HG03520 (cell line): Measurements from ENCODE around the gene HIP1.
A peak's percentile ranks its signal among the peaks of the same experiment; 100 is the strongest.
"Not testable (repeated sequence)": the region's sequence is repeated elsewhere in the genome, so short reads cannot be mapped to it uniquely, and the experiment has no call there.

Source experiments
- ATAC-seq: cut with Tn5 transposase; IDR thresholded peaks from one replicate; pipeline ENCODE4 v1.9.1; 2021; ENCODE audit warnings: mild to moderate bottlenecking, moderate library complexity; ENCODE audit not compliant: unreplicated experiment

The HIP1 gene

DNA sequence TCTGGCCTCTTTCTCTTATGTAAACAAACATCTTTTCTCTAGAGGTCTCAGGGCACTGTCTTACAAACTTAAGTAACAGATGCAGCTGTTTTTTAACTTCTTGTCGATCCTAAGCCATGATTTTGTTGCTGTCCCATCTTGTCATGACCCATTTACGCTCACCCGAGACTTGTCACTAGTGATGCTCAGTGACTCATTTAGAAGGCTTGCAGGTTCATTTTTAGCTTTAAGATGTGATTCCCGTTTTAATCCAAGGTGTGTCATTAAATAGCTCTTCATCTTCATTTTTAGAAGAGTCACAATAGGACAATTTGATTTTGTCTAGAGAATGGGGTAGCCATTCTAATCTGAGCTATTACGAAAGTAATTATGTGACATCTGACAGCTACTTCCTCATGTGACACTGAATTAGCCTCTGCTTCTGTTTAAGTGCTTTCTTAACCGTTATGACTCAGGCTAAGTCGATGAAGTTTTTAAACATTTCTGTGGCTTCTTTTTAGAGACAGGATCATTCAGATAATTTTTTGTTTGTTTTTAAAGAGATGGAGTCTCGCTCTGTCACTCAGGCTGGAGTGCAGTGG, 203.9 kb downstream of the HIP1 start:
- ATAC-seq, result peak; percentile 74

DNA sequence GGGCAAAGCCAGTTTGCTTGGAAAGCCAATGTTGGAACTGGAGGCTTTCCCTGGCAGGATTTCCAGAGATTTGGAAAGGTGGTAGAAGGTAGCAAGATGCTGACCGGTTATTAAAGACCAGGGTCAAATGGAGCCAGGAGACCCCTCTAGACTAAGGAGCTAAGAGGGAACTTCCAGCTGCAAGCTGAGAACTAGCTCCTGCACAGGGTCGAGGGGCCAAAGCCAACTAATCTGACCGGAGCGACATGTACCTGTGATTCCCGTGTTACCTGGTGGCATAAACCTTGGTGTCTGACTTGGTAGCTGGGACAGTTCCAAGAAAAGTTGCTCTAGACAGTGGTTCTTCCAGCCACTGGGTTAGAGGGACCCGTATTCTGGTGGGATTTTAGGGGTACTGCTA, 204.8 kb downstream of the HIP1 start:
- ATAC-seq, result no peak

DNA sequence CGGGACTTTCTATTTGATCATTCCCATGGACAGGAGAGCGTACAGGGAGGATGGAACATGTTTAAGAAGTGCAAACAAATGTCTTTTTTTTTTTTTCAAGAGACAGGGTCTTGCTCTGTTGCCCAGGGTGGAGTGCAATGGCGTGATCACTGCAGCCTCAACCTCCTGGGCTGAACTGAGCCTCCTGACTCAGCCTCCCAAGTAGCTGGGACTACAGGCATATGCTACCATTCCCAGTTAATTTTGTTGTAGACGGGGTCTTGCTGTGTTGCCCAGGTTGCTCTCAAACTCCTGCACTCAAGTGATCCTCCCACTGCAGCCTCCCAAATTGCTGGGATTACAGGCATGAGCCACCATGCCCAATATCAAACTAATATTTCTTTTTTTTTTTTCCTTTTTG, 206.1 kb downstream of the HIP1 start:
- no peak for ATAC-seq

DNA sequence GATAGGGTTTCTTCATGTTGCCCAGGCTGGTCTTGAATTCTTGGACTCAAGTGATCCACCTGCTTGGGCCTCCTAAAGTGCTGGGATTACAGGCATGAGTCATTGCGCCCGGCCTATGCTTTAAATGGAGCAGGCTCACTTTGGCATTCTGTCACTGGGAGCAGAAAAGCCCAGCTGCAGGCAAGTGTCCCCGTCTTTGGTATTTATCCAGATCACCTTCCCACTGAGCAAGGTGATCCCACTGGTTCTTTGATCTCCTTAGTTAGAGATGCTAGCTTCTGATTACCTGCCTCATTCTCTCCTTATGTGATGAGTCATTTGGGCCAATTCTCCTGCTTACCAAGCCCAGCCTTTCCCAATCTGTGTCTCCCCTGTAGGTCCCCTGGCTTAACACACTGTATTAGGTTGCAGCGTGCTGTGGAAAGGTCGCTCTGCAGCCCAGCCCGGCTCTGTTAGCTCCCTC, 207.4 kb downstream of the HIP1 start:
- no peak for ATAC-seq

DNA sequence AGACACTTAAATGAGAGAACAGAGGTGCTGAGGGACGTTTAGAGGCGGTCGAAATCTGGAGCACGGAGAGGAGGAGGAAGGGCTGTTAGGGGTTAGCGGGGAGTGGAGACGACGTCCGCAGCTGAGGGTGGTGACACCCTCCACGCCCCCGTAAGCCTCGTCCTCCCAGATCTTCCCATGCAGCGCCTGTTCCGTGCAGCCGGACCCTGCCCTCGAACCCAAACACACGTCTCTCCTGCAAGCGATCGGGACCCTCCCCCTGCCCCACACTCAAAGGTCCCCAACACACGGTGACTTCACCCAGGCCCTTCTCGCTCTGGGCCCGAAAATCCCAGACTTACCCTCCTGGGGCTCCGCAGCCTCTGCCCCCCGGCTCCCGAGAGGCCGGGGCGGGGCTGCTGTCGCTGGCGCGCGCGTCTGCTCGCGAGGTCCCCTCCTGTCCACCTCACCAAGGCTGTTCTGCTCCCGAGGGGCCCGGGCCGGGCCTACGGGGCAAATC, 211.5 kb downstream of the HIP1 start:
- not testable (repeated sequence) for ATAC-seq

DNA sequence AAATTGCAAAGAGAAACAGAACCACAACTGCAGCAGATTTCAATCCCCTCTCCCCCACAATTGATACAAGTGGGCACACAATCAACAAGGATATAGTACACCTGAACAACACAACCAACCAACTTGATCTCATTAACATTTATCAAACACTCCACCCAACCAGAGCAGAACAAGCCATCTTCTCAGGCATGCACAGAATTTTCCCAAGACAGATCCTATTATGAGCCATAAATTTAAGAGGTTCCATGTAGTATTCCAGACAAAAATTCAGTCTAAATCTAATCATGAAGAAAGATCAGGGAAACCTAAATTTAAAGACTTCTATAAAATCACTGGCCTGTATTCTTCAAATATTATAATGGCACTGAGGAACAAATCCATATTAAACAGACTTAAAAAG, 217.0 kb downstream of the HIP1 start:
- ATAC-seq, result not testable (repeated sequence)

DNA sequence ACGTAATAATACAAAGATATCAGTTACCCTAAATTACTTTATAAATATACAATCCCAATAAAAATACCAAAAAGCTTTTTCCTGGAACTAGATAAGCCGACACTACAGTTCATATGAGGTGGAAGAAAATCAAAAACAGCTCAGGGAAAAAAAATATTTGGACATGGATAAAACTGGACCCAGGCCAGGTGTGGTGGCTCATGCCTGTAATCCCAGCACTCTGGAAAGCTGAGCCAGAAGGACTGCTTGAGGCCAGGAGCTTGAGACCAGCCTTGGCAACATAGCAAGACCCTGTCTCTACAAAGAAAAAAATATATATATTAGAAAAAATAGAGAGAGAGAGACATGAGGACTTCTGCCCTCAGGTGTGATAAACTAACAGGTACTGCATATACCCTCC, 219.9 kb downstream of the HIP1 start:
- not testable (repeated sequence) for ATAC-seq

DNA sequence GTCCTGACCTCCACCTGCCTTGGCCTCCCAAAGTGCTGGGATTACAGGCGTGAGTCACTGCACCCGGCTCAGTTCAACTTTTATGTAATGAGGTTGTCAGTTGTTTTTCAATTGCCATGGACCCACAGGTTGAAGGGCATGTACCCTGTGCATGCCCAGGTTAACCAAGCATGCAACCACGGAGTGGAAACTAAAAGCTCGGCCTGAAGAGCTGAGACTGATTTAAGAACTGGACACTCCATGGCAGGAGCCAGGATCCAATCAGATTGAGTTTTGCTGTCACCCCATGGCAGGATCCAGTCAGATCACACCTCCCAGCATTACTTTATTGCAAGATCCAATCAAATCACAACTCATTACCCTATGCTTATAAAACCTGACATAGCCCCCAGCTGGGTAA, 229.7 kb downstream of the HIP1 start:
- ATAC-seq, result not testable (repeated sequence)

DNA sequence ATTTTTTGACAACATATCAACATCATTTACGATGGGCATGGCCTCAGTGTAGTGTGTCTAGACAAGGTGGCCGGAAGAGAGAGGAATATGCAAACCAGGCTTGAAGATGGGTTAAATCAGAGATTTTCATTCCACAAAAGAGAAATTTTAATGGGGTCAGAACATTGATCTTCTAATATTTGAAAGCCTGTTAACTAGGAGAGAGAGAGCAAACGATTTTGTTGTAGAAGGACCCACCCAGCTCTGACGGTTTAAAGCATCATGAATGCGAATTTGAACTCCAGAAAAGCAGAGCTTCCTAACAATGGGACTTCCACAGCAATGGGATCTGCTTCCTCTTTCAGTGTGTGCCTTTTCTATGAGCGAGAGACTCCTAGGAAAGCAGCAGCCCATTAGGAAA, 246.7 kb downstream of the HIP1 start, which contains the start of gene SPDYE5:
TSS of gene SPDYE5 (plus strand) at position 301 of the 400 bp plus-strand sequence. CDS start 1,728 bp downstream, outside the sequence.
- ATAC-seq, result not testable (repeated sequence)

DNA sequence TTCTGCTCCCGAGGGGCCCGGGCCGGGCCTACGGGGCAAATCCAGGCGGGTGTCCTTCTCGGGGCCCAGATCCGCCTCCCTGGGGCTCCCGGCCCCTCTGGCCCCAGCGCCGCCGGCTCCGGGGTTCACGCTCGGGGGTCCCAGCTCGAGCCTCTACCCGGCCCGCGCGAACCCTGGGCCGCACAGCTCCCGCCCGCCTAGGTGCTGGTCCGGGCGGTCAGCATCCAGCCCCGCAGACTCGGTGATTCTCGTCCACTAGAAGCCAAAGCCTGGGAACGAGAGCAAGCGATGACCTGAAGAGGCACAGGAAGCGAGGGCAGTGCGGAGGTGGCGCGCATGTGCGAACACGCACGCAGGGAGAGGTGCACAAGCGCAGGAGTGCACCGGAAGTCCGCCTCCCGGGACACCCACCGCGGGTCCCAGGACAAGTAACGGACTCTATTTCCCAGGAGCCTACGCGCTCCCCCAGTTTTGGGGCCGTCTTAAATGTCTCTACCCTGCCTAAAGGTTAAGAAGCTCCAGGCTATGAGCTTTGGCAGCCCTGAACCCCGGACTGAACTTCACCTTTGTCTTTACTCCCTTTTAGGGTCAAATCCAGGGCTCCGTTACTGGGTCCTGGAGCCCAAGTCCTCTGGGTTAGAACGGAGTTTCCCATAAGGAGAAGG, 252.6 kb downstream of the HIP1 start, which contains the start of gene POM121C:
TSS of gene POM121C (minus strand) at position 321 of the 665 bp plus-strand sequence. CDS start 44,803 bp downstream, outside the sequence.
- peak; percentile 97 for ATAC-seq

DNA sequence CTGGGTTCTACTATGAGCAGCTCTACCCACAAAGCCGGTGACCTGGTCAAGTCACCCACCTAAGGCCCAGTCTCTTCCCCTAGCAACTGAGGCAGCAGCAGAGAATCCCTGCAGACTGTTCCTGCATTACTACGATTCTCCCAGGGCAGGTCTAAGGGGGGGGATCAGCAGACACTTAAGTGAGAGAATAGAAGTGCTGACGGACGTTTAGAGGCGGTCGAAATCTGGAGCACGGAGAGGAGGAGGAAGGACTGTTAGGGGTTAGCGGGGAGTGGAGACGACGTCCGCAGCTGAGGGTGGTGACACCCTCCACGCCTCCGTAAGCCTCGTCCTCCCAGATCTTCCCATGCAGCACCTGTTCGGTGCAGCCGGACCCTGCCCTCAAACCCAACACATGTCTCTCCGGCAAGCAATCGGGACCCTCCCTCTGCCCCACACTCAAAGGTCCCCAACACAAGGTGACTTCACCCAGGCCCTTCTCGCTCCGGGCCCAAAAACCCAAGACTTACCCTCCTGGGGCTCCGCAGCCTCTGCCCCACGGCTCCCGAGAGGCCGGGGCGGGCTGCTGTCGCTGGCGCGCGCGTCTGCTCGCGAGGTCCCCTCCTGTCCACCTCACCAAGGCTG, 253.3 kb downstream of the HIP1 start:
- not testable (repeated sequence) for ATAC-seq
